Activated B cell treated with CpG ODN at 0.5 μM for 24 hours (primary cell): Measurements from ENCODE around the gene STXBP5L. TPM values are rescaled to one million over a fixed set of nuclear protein-coding genes. Genes with fewer than 3 reads are reported as not detected.

ENCODE experiments used
- ATAC-seq: fragments of 200-7000 bp; cut with Tn5 transposase; one replicate; pipeline ENCODE4 v1.10.0; 2021; ENCODE audit warnings: low read depth, mild to moderate bottlenecking, moderate library complexity
- CTCF ChIA-PET: fragments of 350-600 bp; sonication (Branson Sonifier 250); formaldehyde crosslinking; loops from one replicate; lab custom pipeline; 2021; ENCODE audit warnings: antibody characterized with exemption; lab: Charles Lee
- POLR2A ChIA-PET: fragments of 350-600 bp; sonication (Branson Sonifier 250); formaldehyde crosslinking; loops from one replicate; lab custom pipeline; 2021; ENCODE audit warnings: antibody characterized with exemption; lab: Charles Lee
- DNase-seq: peaks from one replicate; pipeline ENCODE4 v3.0.0; 2022
- H3K27ac Mint-ChIP-seq: one replicate; pipeline ENCODE4 v1.8.0; 2020; ENCODE audit warnings: mixed read lengths
- H3K27me3 Mint-ChIP-seq: one replicate; pipeline ENCODE4 v1.8.0; 2021; ENCODE audit warnings: mixed read lengths
- H3K36me3 Mint-ChIP-seq: one replicate; pipeline ENCODE4 v1.8.0; 2021; ENCODE audit warnings: low read depth, mixed read lengths
- H3K4me1 Mint-ChIP-seq: one replicate; pipeline ENCODE4 v1.8.0; 2021; ENCODE audit warnings: mixed read lengths
- H3K4me3 Mint-ChIP-seq: one replicate; pipeline ENCODE4 v1.8.0; 2020; ENCODE audit warnings: mild to moderate bottlenecking, mixed read lengths
- H3K9me3 Mint-ChIP-seq: one replicate; pipeline ENCODE4 v1.8.0; 2020; ENCODE audit warnings: mixed read lengths
- intact Hi-C: fragments of 100-400 bp; cut with micrococcal nuclease; formaldehyde crosslinking; loops from one replicate; pipeline ENCODE4 v1.15.1; 2024
- total RNA-seq: library from RNA; stranded (reverse); gene quantifications from 2 replicates; pipeline ENCODE4 v1.2.3, GENCODE V29; 2022
- TF ChIP-seq, protein P1 (sequence below): fragments of 200-600 bp; IDR thresholded peaks from one replicate; pipeline ENCODE4 v1.8.0; 2022; ENCODE audit warnings: antibody characterized with exemption, mild to moderate bottlenecking

Gene STXBP5L
- total RNA-seq, 1 donor from 2014 or later: not detected

DNA sequence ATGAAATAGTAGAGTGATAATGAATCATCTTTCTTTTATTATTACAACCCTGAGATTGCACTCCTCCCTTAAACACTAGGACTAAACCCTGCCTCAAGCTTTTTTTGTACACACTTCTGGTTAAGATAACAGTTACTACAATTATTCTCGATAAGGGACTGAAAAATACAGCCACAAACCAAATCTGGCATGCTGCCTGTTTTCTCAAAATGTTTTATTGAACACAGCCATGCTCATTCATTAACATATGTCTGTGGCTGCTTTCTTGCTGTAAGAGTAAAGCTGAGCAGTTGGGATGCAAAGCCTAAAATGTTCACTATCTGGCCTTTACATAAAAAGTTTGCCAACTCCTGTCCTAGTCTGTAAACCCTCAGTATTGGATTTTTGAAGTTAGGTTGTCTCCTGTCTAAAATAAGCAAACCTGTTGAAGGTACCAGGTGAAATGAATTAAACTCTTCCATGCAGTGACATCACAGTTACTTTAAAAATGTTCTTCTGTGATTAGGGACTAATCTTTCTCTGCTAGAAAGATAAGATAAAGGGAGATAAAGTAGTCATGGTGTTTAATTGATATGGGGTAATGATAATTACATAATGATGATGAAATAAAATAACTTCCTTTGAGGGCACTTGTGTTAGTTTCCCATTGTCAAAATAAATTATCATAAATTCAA lies 218.2 kb downstream of the STXBP5L start:
- H3K36me3 Mint-ChIP-seq: no peaks in the 10 kb centered on the region
- DNase-seq: no peak
- no peak overlapping the region for H3K27ac Mint-ChIP-seq
- no peak for ATAC-seq
- no peaks in the 10 kb centered on the region for H3K4me1 Mint-ChIP-seq
- H3K27me3 Mint-ChIP-seq: no peaks in the 10 kb centered on the region
- intact Hi-C loops: no loop called here
- TF ChIP-seq, protein P1, sequence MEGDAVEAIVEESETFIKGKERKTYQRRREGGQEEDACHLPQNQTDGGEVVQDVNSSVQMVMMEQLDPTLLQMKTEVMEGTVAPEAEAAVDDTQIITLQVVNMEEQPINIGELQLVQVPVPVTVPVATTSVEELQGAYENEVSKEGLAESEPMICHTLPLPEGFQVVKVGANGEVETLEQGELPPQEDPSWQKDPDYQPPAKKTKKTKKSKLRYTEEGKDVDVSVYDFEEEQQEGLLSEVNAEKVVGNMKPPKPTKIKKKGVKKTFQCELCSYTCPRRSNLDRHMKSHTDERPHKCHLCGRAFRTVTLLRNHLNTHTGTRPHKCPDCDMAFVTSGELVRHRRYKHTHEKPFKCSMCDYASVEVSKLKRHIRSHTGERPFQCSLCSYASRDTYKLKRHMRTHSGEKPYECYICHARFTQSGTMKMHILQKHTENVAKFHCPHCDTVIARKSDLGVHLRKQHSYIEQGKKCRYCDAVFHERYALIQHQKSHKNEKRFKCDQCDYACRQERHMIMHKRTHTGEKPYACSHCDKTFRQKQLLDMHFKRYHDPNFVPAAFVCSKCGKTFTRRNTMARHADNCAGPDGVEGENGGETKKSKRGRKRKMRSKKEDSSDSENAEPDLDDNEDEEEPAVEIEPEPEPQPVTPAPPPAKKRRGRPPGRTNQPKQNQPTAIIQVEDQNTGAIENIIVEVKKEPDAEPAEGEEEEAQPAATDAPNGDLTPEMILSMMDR: no peak
- H3K9me3 Mint-ChIP-seq: no peaks in the 10 kb centered on the region
- CTCF ChIA-PET: no interaction called here
- POLR2A ChIA-PET: no interaction called here
- no peak overlapping the region for H3K4me3 Mint-ChIP-seq

DNA sequence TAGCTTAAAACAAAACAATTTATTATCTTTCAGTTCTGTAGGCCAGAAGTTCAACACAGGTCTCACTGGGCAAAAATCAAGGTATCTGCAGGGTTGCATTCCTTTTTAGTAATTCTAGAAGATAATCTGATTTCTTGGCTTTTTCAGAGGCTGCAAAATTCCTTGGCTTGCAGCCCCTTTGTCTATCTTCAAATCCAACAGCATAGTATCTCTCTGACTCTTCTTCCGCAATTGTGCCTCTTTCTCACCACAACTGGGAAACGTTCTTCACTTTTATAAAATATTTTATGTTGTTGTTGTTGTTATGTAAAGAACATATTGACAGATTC lies 218.7 kb downstream of the STXBP5L start:
- H3K4me3 Mint-ChIP-seq: no peak overlapping the region
- ChIA-PET CTCF (no interaction called here), POLR2A (no interaction called here)
- intact Hi-C loops: no loop called here
- ATAC-seq (no peak), DNase-seq (no peak)
- TF ChIP-seq, protein P1: no peak
- H3K27ac Mint-ChIP-seq: no peak overlapping the region
- no peaks in the 10 kb centered on the region for H3K9me3 Mint-ChIP-seq
- H3K27me3 Mint-ChIP-seq: no peaks in the 10 kb centered on the region
- H3K36me3 Mint-ChIP-seq: no peaks in the 10 kb centered on the region
- H3K4me1 Mint-ChIP-seq: no peaks in the 10 kb centered on the region

DNA sequence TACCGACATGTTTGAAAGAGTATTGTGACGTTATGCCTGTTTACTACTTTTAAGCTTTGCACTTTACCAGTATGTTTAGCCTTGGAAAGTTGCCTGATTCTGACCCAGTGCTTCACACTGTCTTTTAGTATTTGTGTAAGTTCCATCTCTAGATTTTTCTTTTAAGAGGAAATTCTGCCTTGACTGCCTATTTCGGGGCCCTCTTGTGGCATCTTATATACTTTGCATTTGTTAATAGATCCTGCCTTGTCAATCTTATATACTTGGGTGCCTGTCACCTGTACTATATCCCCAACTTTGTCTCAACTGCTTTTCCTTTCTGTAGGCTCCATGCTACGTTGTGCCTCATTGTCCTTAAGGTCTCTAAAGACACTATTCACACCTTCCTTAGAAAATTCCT lies 244.6 kb downstream of the STXBP5L start:
- TF ChIP-seq, protein P1: no peak
- no peak overlapping the region for H3K4me3 Mint-ChIP-seq
- ChIA-PET POLR2A (no interaction called here), CTCF (no interaction called here)
- H3K27me3 Mint-ChIP-seq: no peaks in the 10 kb centered on the region
- H3K9me3 Mint-ChIP-seq: peaks cover 5% of the 10 kb centered on the region
- intact Hi-C loops: no loop called here
- H3K4me1 Mint-ChIP-seq: no peaks in the 10 kb centered on the region
- no peak for ATAC-seq
- H3K36me3 Mint-ChIP-seq: no peaks in the 10 kb centered on the region
- no peak overlapping the region for H3K27ac Mint-ChIP-seq
- DNase-seq: no peak

DNA sequence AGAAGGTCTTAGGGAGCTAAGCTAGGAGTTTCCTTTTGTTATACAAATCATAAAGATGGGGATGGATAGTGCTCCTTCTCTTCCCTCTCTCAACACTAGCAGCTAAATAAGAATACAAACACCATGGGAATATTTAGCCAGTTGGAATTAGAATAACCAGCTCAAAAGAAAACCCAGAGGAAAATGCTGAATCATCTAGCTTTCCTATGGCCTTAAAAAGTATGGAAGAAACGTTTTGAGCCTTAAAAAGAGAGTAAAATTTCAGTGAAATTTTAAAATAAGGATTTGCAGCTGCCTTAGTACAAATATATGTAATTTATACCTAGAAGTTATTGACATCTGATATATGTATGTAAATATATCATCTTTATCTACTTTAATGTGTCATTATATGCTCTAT lies 245.8 kb downstream of the STXBP5L start:
- intact Hi-C loops: no loop called here
- H3K36me3 Mint-ChIP-seq: no peaks in the 10 kb centered on the region

DNA sequence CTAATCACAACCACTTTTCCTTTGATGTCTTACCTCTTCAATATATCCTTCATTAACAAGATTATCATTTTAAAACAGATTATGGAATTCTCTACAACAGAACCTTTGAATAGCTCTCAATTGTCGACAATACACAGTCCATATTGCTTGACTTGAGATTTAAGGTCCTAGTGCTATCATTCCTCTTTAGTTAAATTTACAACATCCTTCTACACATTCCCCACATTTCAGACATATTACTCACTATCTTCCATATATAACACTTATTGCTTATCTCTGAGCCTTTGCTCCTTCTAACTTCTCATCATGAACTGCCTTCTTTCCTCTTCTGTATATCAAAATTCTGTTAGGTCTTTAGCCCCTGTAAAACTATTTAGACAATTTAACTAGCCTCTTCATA lies 247.0 kb downstream of the STXBP5L start:
- ATAC-seq (no peak), DNase-seq (no peak)
- H3K27ac Mint-ChIP-seq: no peak overlapping the region
- H3K27me3 Mint-ChIP-seq: no peaks in the 10 kb centered on the region
- no peak overlapping the region for H3K4me3 Mint-ChIP-seq
- TF ChIP-seq, protein P1: no peak
- H3K9me3 Mint-ChIP-seq: no peaks in the 10 kb centered on the region
- ChIA-PET CTCF (no interaction called here), POLR2A (no interaction called here)
- intact Hi-C loops: no loop called here
- no peaks in the 10 kb centered on the region for H3K4me1 Mint-ChIP-seq
- no peaks in the 10 kb centered on the region for H3K36me3 Mint-ChIP-seq

More for the DNA sequence above, 245.8 kb downstream of the STXBP5L start:
- Mint-ChIP-seq H3K4me1 (no peaks in the 10 kb centered on the region), H3K27ac (no peak overlapping the region), H3K4me3 (no peak overlapping the region), H3K9me3 (no peaks in the 10 kb centered on the region), H3K27me3 (no peaks in the 10 kb centered on the region)
- DNase-seq (no peak), ATAC-seq (no peak)
- POLR2A ChIA-PET: no interaction called here
- TF ChIP-seq, protein P1: no peak
- CTCF ChIA-PET: no interaction called here
